Activated CD4-positive, alpha-beta memory T cell treated with anti-CD3 and anti-CD28 coated beads for 36 hours (primary cell): ENCODE measurements around the gene USP54. TPM values are rescaled to one million over a fixed set of nuclear protein-coding genes. Genes with fewer than 3 reads are reported as not detected.

Source experiments
- CTCF ChIA-PET: fragments of 350-600 bp; sonication (Branson Sonifier 250); formaldehyde crosslinking; loops from one replicate; lab custom pipeline; 2021; ENCODE audit warnings: antibody characterized with exemption, inconsistent platforms; lab: Charles Lee
- POLR2A ChIA-PET: fragments of 350-600 bp; sonication (Branson Sonifier 250); formaldehyde crosslinking; loops from one replicate; lab custom pipeline; 2021; ENCODE audit warnings: antibody characterized with exemption; lab: Charles Lee
- DNase-seq: peaks from one replicate; pipeline ENCODE4 v3.0.0-alpha.2; 2020
- H3K27ac Mint-ChIP-seq: one replicate; pipeline ENCODE4 v1.8.0; 2021; ENCODE audit warnings: mixed read lengths
- H3K27me3 Mint-ChIP-seq: one replicate; pipeline ENCODE4 v1.8.0; 2021; ENCODE audit warnings: mixed read lengths
- H3K36me3 Mint-ChIP-seq: one replicate; pipeline ENCODE4 v1.8.0; 2021; ENCODE audit warnings: mixed read lengths
- H3K4me1 Mint-ChIP-seq: one replicate; pipeline ENCODE4 v1.8.0; 2021; ENCODE audit warnings: low read depth, mixed read lengths
- H3K4me3 Mint-ChIP-seq: one replicate; pipeline ENCODE4 v1.8.0; 2021; ENCODE audit warnings: mild to moderate bottlenecking, mixed read lengths
- H3K9me3 Mint-ChIP-seq: one replicate; pipeline ENCODE4 v1.8.0; 2021; ENCODE audit warnings: mixed read lengths
- intact Hi-C: fragments of 100-400 bp; cut with micrococcal nuclease; formaldehyde crosslinking; loops from one replicate; pipeline ENCODE4 v1.15.1; 2023
- total RNA-seq, 2 experiments: library from RNA; stranded (reverse); gene quantifications; one replicate each; pipeline ENCODE4 v1.2.3, GENCODE V29; 2021

The USP54 gene
- total RNA-seq, 2 experiments from 2014 or later = 4.9 to 5.3 TPM

DNA sequence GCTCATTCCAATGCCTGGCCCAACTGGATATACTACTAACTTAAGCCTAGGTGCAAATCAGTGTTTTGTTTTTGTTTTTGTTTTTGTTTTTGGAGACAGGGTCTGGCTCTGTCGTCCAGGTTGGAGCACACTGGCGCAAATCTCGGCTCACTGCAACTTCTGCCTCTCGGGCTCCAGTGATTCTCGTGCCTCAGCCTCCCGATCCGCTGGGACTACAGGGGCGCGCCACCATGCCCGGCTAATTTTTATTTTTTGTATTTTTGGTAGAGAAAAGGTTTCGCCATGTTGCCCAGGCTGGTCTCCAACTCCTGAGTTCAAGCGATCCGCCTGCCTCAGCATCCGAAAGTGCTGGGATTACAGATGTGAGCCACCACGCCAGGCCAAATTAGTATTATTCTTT is 96.9 kb downstream of the USP54 start:
- no peaks in the 10 kb centered on the region for H3K27me3 Mint-ChIP-seq
- H3K36me3 Mint-ChIP-seq = no peaks in the 10 kb centered on the region
- intact Hi-C loops = no loop called here
- POLR2A ChIA-PET = interaction anchor here (1.0 to 2.3 kb wide), 4 partner anchors 9 to 242 kb away, joined by 3 to 15 read pairs (median 6); partner anchors contain the start of genes ANXA7 and MRPS16
- no peaks in the 10 kb centered on the region for H3K9me3 Mint-ChIP-seq
- no peak for DNase-seq
- peak overlapping the region; percentile 56 for H3K4me3 Mint-ChIP-seq
- CTCF ChIA-PET = interaction anchor here (0.6 kb wide), 1 partner anchor 15 kb away, joined by 4 read pairs; no protein-coding TSS in a partner anchor
- H3K4me1 Mint-ChIP-seq = peaks cover 44% of the 10 kb centered on the region
- H3K27ac Mint-ChIP-seq = peak overlapping the region; percentile 7

DNA sequence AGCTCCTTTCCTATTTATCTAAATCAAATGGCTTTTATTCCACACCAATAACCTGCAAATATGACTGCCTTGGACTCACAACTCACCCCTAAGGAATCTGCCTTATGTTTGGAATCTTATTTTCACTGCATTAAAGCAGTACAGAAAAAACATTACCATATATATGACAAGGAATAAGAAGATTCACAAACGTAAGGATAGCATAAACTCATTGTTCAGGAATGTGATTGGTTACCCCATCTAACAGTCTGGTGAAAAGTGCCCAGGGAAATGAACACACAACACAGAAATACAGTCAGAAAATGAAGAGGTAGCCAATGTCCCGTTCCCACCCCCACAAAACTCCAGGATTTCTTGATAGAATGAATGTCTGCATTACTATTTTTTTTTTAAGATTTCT is 97.4 kb downstream of the USP54 start:
- CTCF ChIA-PET = interaction anchor here (0.7 kb wide), 1 partner anchor 45 kb away, joined by 3 read pairs; no protein-coding TSS in a partner anchor
- no peaks in the 10 kb centered on the region for H3K9me3 Mint-ChIP-seq
- H3K27ac Mint-ChIP-seq = peak overlapping the region; percentile 7
- POLR2A ChIA-PET = interaction anchor here (0.7 to 1.0 kb wide), 2 partner anchors 14 to 81 kb away, joined by 3 to 5 read pairs; no protein-coding TSS in a partner anchor
- H3K4me1 Mint-ChIP-seq = peaks cover 48% of the 10 kb centered on the region
- DNase-seq = no peak
- peaks cover 3% of the 10 kb centered on the region for H3K36me3 Mint-ChIP-seq
- no peaks in the 10 kb centered on the region for H3K27me3 Mint-ChIP-seq
- intact Hi-C loops = no loop called here
- peak overlapping the region; percentile 56 for H3K4me3 Mint-ChIP-seq

DNA sequence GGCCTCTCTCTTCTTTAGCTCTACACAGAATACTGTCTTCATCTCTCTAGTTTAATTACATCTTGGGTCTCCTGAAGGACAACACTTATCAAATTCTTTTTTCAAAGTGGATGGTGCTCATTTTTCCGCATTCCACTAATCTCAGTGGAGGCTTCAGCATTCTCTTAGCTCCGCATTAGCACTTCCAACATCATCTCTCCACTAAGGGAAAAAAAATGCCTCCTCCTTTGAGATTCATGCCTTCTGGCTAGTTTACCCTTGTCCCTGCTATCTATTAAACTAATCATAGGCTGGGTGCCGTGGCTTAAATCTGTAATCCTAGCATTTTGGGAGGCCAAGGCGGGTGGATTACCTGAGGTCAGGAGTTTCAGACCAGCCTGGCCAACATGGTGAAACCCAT is 104.5 kb downstream of the USP54 start:
- peaks cover 26% of the 10 kb centered on the region for H3K4me1 Mint-ChIP-seq
- H3K27ac Mint-ChIP-seq = no peak overlapping the region
- peaks cover 13% of the 10 kb centered on the region for H3K36me3 Mint-ChIP-seq
- no peaks in the 10 kb centered on the region for H3K9me3 Mint-ChIP-seq
- no peaks in the 10 kb centered on the region for H3K27me3 Mint-ChIP-seq
- no peak overlapping the region for H3K4me3 Mint-ChIP-seq
- intact Hi-C loops = loop anchor here (10.0 kb wide), 1 partner anchor 132 kb away; the partner anchor contains the start of gene CFAP70
- CTCF ChIA-PET = no interaction called here
- POLR2A ChIA-PET = interaction anchor here (0.5 kb wide), 1 partner anchor 140 kb away, joined by 3 read pairs; no protein-coding TSS in a partner anchor
- no peak for DNase-seq

DNA sequence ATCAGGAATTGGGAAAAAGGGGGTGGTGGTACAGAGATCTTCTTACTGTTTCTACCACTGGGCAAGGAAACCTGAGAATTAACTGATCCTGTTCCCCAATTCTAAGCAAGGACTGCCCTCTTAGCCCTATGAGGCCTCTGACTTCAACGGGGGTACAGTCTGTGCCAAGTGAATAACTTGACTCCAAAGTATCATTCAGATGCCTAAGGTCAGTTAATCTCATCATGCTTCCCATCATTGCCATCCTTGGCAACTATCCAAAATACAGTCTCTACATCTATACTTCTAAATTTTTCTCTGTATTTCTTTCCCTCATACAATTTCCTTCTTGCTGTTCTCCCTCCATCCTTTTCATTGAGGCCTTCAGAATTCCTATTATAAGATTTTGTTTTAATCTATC is 105.8 kb downstream of the USP54 start:
- ChIA-PET POLR2A (interaction anchor here (1.9 kb wide), 1 partner anchor 10 kb away, joined by 8 read pairs; the partner anchor contains the start of gene PPP3CB), CTCF (no interaction called here)
- peaks cover 13% of the 10 kb centered on the region for H3K36me3 Mint-ChIP-seq
- intact Hi-C loops = loop anchor here (10.0 kb wide), 1 partner anchor 131 kb away; the partner anchor contains the start of gene CFAP70
- no peak overlapping the region for H3K4me3 Mint-ChIP-seq
- H3K27me3 Mint-ChIP-seq = no peaks in the 10 kb centered on the region
- no peak for DNase-seq
- peaks cover 32% of the 10 kb centered on the region for H3K4me1 Mint-ChIP-seq
- no peaks in the 10 kb centered on the region for H3K9me3 Mint-ChIP-seq
- no peak overlapping the region for H3K27ac Mint-ChIP-seq

DNA sequence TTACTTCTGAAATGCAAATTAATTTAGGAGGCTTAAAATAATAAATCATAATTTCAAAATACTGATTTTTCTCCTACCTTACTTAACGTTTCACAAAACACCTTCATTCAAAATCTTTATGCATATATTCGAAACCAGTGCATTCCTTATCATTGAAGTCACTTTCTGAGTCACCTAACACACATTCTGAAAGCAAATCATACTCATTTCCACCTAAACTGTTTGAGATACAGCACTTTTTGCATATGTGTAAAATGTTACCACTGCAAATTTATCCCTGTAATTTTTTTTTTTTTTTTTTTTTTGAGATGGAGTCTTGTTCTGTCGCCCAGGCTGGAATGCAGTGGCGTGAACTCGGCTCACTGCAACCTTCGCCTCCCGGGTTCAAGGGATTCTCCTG is 111.0 kb downstream of the USP54 start:
- ChIA-PET POLR2A (interaction anchor here (0.7 to 1.3 kb wide), 2 partner anchors 15 to 16 kb away, joined by 3 read pairs; partner anchors contain the start of gene PPP3CB), CTCF (no interaction called here)
- Mint-ChIP-seq H3K36me3 (peaks cover 22% of the 10 kb centered on the region), H3K4me1 (peaks cover 31% of the 10 kb centered on the region), H3K9me3 (no peaks in the 10 kb centered on the region), H3K4me3 (peak overlapping the region; percentile 20), H3K27me3 (no peaks in the 10 kb centered on the region), H3K27ac (no peak overlapping the region)
- no peak for DNase-seq
- intact Hi-C loops = loop anchor here (10.0 kb wide), 1 partner anchor 125 kb away; the partner anchor contains the start of gene CFAP70

DNA sequence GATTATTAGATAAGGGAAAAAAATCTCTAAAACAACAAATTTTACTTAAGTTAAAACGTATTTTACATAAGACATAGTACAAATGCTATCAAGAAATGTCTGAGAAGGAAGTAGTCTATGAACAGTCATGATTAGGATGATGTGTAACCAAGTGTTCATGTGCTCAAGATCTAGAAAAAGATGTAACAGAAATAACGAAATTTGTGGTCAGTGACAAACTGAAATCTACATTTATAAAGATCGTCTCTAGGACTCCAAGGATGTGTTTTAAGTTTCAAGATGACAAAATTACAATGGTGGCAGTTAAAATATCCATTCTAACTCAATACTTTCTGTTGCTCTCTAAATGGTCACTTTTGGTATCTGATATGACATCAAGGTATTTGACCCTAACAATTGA is 112.5 kb downstream of the USP54 start:
- POLR2A ChIA-PET = interaction anchor here (1.2 kb wide), 1 partner anchor 17 kb away, joined by 3 read pairs; the partner anchor contains the start of gene PPP3CB
- intact Hi-C loops = loop anchor here (1.0 to 5.0 kb wide), 2 partner anchors 17 to 66 kb away; partner anchors contain the start of gene ANXA7
- peaks cover 28% of the 10 kb centered on the region for H3K36me3 Mint-ChIP-seq
- CTCF ChIA-PET = no interaction called here
- H3K4me3 Mint-ChIP-seq = no peak overlapping the region
- H3K27me3 Mint-ChIP-seq = no peaks in the 10 kb centered on the region
- no peak for DNase-seq
- no peaks in the 10 kb centered on the region for H3K9me3 Mint-ChIP-seq
- peaks cover 29% of the 10 kb centered on the region for H3K4me1 Mint-ChIP-seq
- H3K27ac Mint-ChIP-seq = peak overlapping the region; percentile 77

DNA sequence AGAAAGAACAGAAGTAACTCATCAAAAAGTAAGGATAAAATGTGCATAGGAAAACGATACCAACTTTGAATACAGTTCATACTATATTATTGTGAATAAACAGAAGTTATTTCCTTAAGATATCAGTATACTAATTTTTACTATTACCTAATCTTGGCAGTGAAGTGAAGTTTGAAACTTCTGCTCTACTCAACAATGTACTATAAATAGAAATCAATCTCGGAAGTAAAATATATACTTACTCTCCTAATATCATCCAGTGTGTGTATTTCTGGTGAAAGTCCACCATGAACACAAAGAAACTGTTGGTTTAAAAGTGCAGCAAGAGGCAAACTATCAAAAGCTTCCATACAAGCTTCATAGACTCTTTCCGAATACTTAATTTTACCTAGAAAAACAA is 119.9 kb downstream of the USP54 start:
- peaks cover 34% of the 10 kb centered on the region for H3K36me3 Mint-ChIP-seq
- CTCF ChIA-PET = no interaction called here
- intact Hi-C loops = no loop called here

DNA sequence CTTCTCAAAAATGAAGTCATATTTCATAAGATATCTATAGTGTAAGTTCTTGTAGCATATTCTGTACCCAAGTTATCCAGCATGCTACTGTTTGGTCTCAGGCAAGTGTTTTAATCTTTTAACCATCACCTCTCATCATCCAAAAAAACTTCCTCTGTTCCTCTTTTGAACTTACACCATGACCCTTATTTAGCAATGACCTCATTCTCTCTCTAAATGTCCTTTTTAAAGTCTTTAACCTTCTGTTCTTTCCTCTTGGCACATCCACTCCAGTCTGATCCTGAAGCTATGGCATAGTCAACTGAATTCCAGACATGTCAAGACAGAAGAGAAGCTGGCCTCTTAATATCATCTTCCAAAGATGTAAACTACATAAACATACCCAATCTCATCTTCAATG is 121.6 kb downstream of the USP54 start:
- H3K36me3 Mint-ChIP-seq = peaks cover 27% of the 10 kb centered on the region
- no peaks in the 10 kb centered on the region for H3K27me3 Mint-ChIP-seq
- H3K4me1 Mint-ChIP-seq = peaks cover 3% of the 10 kb centered on the region
- H3K27ac Mint-ChIP-seq = no peak overlapping the region
- H3K9me3 Mint-ChIP-seq = no peaks in the 10 kb centered on the region
- intact Hi-C loops = no loop called here
- no peak overlapping the region for H3K4me3 Mint-ChIP-seq
- POLR2A ChIA-PET = interaction anchor here (0.6 kb wide), 1 partner anchor 219 kb away, joined by 6 read pairs; no protein-coding TSS in a partner anchor
- CTCF ChIA-PET = interaction anchor here (0.8 kb wide), 1 partner anchor 60 kb away, joined by 3 read pairs; no protein-coding TSS in a partner anchor
- DNase-seq = no peak

More for the DNA sequence above, 119.9 kb downstream of the USP54 start:
- peaks cover 3% of the 10 kb centered on the region for H3K4me1 Mint-ChIP-seq
- H3K27ac Mint-ChIP-seq = no peak overlapping the region
- no peak for DNase-seq
- no peak overlapping the region for H3K4me3 Mint-ChIP-seq
- H3K27me3 Mint-ChIP-seq = no peaks in the 10 kb centered on the region
- POLR2A ChIA-PET = no interaction called here
- H3K9me3 Mint-ChIP-seq = no peaks in the 10 kb centered on the region

DNA sequence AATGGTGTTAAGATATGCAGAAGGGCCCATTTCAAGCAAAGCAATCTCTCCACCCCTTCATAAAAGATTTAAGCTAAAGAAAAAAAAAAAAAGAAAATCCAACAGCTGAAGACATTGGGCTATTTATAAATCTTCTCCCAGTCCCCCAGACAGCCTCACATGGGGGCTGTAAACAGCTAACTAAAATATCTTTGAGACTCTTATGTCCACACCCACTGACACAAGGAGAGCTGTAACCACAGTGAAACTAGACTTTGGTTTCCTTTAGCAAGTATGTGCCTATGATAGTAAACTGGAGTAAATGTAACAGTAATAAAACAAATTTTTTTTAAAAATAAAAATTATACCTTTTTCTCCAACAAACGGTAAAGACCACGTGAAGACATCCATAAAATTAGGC is 123.9 kb downstream of the USP54 start:
- peaks cover 29% of the 10 kb centered on the region for H3K36me3 Mint-ChIP-seq

DNA sequence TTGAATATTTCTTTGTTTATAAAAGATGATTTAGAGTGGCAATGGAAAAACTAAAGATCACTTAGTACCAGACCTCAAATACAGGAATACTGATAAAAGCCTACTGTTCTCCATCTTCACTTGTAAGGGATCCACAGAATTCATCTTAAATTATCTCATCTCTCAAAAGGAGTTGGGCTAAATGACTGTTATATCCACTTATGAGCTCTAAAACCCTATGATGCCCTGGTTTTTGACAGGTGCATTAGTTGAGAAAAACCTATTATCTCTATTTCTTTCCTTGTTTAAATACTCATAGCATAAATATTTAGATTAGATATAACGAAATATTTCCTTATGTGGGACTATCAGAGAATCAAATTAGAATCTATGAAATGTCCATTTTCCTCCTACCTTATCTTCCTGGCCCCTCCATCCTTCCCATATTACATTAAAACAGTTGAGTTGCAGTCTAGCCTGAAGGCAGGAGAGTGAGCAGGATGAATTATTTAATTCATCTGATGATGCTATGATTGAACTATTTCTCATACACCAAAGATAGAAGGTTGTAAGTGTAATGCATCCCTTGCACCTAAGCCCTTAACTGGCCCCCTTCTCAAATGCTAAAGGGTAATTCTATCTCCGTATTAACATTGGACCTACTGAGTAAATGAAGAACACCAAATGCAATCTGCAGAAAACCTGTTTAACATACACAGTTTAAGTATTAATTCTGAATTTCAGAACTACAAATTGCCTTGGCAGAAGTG is 125.0 kb downstream of the USP54 start:
- peaks cover 25% of the 10 kb centered on the region for H3K36me3 Mint-ChIP-seq
- H3K27ac Mint-ChIP-seq = no peak overlapping the region
- CTCF ChIA-PET = no interaction called here
- peaks cover 3% of the 10 kb centered on the region for H3K4me1 Mint-ChIP-seq
- H3K4me3 Mint-ChIP-seq = no peak overlapping the region
- POLR2A ChIA-PET = no interaction called here
- intact Hi-C loops = no loop called here
- H3K9me3 Mint-ChIP-seq = no peaks in the 10 kb centered on the region
- no peaks in the 10 kb centered on the region for H3K27me3 Mint-ChIP-seq
- no peak for DNase-seq

More for the DNA sequence above, 123.9 kb downstream of the USP54 start:
- Mint-ChIP-seq H3K4me1 (peaks cover 3% of the 10 kb centered on the region), H3K4me3 (no peak overlapping the region), H3K9me3 (no peaks in the 10 kb centered on the region), H3K27ac (no peak overlapping the region), H3K27me3 (no peaks in the 10 kb centered on the region)
- no peak for DNase-seq
- ChIA-PET CTCF (interaction anchor here (1.0 kb wide), 1 partner anchor 178 kb away, joined by 4 read pairs; no protein-coding TSS in a partner anchor), POLR2A (no interaction called here)
- intact Hi-C loops = no loop called here

DNA sequence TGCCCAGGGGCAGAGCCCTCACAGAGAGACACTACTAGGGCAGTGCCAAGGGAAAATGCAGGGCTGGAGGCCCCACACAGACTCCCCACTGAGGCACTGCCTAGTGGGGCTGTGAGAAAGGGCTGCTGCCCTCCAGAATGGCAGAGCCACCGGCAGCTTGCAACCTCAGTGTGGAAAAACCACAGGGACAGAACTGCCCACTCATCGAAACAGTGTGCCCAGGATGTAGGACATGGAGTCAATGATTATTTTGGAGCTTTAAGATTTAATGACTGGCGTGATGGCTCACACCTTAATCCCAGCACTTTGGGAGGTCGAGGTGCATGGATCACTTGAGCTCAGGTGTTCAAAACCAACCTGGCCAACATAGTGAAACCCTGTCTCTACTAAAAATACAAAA is 130.2 kb downstream of the USP54 start:
- CTCF ChIA-PET = no interaction called here
- no peak overlapping the region for H3K4me3 Mint-ChIP-seq
- POLR2A ChIA-PET = no interaction called here
- intact Hi-C loops = no loop called here
- H3K27ac Mint-ChIP-seq = peak overlapping the region; percentile 24
- no peak for DNase-seq
- H3K9me3 Mint-ChIP-seq = no peaks in the 10 kb centered on the region
- H3K4me1 Mint-ChIP-seq = no peaks in the 10 kb centered on the region
- H3K36me3 Mint-ChIP-seq = peaks cover 12% of the 10 kb centered on the region
- no peaks in the 10 kb centered on the region for H3K27me3 Mint-ChIP-seq

DNA sequence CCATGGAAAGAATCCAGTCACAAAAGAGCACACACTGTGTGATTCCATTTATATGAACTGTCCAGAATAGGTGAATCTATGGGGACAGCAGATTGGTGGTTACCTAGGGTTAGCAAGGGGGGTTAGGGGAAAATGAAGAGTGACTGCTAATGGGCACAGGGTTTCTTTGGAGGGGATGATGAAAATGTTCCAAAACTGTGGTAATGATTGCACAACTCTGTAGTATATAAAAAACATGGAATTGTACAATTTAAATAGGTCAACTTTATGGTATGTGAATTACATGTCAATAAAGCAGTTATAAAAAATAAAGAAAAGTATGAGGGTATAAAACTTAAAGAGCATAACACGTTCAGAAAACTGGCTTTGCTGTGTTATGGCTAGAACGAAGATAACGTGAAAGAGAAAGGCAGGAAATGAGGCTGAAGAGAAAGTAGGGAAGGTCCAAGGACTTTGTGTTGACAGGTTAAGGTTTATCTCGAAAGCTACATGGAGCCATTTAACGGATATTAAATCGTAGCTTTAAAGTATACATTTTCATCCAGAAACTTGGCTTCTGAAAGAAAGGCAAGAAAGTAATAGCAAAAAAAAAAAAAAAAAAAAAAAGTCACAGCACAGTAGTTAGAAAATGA is 131.3 kb downstream of the USP54 start:
- no peaks in the 10 kb centered on the region for H3K27me3 Mint-ChIP-seq
- no peaks in the 10 kb centered on the region for H3K9me3 Mint-ChIP-seq
- DNase-seq = no peak
- ChIA-PET CTCF (no interaction called here), POLR2A (no interaction called here)
- no peak overlapping the region for H3K27ac Mint-ChIP-seq
- H3K36me3 Mint-ChIP-seq = peaks cover 14% of the 10 kb centered on the region
- H3K4me3 Mint-ChIP-seq = no peak overlapping the region
- no peaks in the 10 kb centered on the region for H3K4me1 Mint-ChIP-seq
- intact Hi-C loops = no loop called here
